MCF 10A (cell line): ENCODE data around the gene TAOK2. TPM values are rescaled to one million over a fixed set of nuclear protein-coding genes. Genes with fewer than 3 reads are reported as not detected.

Experiments used
- BruUV-seq: library from RNA; stranded (reverse); fragments of 400-500 nt; replicated peaks from 2 replicates; lab custom pipeline; 2021; lab: Mats Ljungman, UMichigan
- CTCF ChIA-PET: fragments of 300-600 bp; sonication (Branson Sonifier 250); formaldehyde crosslinking; extraction: SDS; loops from one replicate; lab custom pipeline; 2021; ENCODE audit warnings: antibody characterized with exemption, inconsistent platforms; lab: Yijun Ruan, JAX
- POLR2A ChIA-PET: fragments of 300-600, 350-650 bp; sonication (Branson Sonifier 250); formaldehyde crosslinking; extraction: SDS; loops from one replicate; lab custom pipeline; 2020; ENCODE audit warnings: antibody characterized with exemption, inconsistent platforms; lab: Yijun Ruan, JAX
- DNase-seq: peaks from one replicate; pipeline ENCODE4 v3.0.0-alpha.2; 2018; ENCODE audit not compliant: unreplicated experiment
- H3K27ac Mint-ChIP-seq: one replicate; pipeline ENCODE4 v1.8.0; 2022; ENCODE audit warnings: mild to moderate bottlenecking, low read depth, mixed read lengths; ENCODE audit not compliant: unreplicated experiment
- H3K27me3 Mint-ChIP-seq: one replicate; pipeline ENCODE4 v1.8.0; 2022; ENCODE audit warnings: mixed read lengths; ENCODE audit not compliant: insufficient read depth, unreplicated experiment
- H3K36me3 Mint-ChIP-seq: one replicate; pipeline ENCODE4 v1.8.0; 2022; ENCODE audit warnings: mild to moderate bottlenecking, moderate library complexity, mixed read lengths; ENCODE audit not compliant: insufficient read depth, unreplicated experiment
- H3K4me1 Mint-ChIP-seq: one replicate; pipeline ENCODE4 v1.8.0; 2022; ENCODE audit warnings: mixed read lengths; ENCODE audit not compliant: insufficient read depth, unreplicated experiment
- H3K4me3 Mint-ChIP-seq: one replicate; pipeline ENCODE4 v1.8.0; 2022; ENCODE audit warnings: mild to moderate bottlenecking, moderate library complexity, mixed read lengths; ENCODE audit not compliant: unreplicated experiment
- H3K9me3 Mint-ChIP-seq: one replicate; pipeline ENCODE4 v1.8.0; 2022; ENCODE audit warnings: mixed read lengths; ENCODE audit not compliant: unreplicated experiment
- CTCF ChIP-seq: fragments of 200-600 bp; IDR thresholded peaks from one replicate; pipeline ENCODE4 v1.8.0; 2022; ENCODE audit warnings: antibody characterized with exemption, mild to moderate bottlenecking; ENCODE audit not compliant: unreplicated experiment
- intact Hi-C: fragments of 100-400 bp; cut with micrococcal nuclease; formaldehyde crosslinking; loops from 2 replicates; pipeline ENCODE4 v1.14.1; 2022
- total RNA-seq: library from RNA; stranded (reverse); gene quantifications from 2 replicates; pipeline ENCODE4 v1.2.3, GENCODE V29; 2022

The TAOK2 gene
- total RNA-seq, 1 experiment from 2014 or later, result 29.3 TPM

GRCh38 chr16:29963021-29963743, 10.5 kb upstream of the TAOK2 start:
- Mint-ChIP-seq H3K9me3 (no peaks in the 10 kb centered on the region), H3K27ac (peak overlapping the region; percentile 77), H3K36me3 (peaks cover 22% of the 10 kb centered on the region), H3K4me3 (peak overlapping the region; percentile 89), H3K27me3 (no peaks in the 10 kb centered on the region), H3K4me1 (peaks cover 16% of the 10 kb centered on the region)
- BruUV-seq, result no TSS peak
- intact Hi-C loops, result no loop called here
- POLR2A ChIA-PET, result interaction anchor here (0.6 to 3.8 kb wide), 13 partner anchors 11 to 174 kb away, joined by 3 to 75 read pairs (median 4); partner anchors contain the start of genes ASPHD1, CDIPT, HIRIP3 and KCTD13
- no peak for DNase-seq
- TF ChIP-seq CTCF, result no peak
- CTCF ChIA-PET, result interaction anchor here (1.3 to 3.2 kb wide), 3 partner anchors 19 to 155 kb away, joined by 4 to 25 read pairs (median 7); partner anchors contain the start of gene KCTD13

- Mint-ChIP-seq H3K36me3 (peaks cover 42% of the 10 kb centered on the region), H3K27ac (no peak overlapping the region), H3K27me3 (no peaks in the 10 kb centered on the region), H3K9me3 (no peaks in the 10 kb centered on the region), H3K4me1 (peaks cover 3% of the 10 kb centered on the region), H3K4me3 (no peak overlapping the region)
- no peak for TF ChIP-seq CTCF
- CTCF ChIA-PET, result interaction anchor here (0.7 kb wide), 1 partner anchor 54 kb away, joined by 3 read pairs; no protein-coding TSS in a partner anchor
- intact Hi-C loops, result no loop called here
- POLR2A ChIA-PET, result interaction anchor here (1.4 kb wide), 1 partner anchor 41 kb away, joined by 5 read pairs; no protein-coding TSS in a partner anchor
- no peak for DNase-seq
- BruUV-seq, result no TSS peak
These were observed 5.5 kb upstream of the TAOK2 start for GRCh38 chr16:29968205-29968604.

GRCh38 chr16:29971304-29971703, 2.4 kb upstream of the TAOK2 start:
- ChIA-PET CTCF (interaction anchor here (0.6 to 1.2 kb wide), 4 partner anchors 10 to 182 kb away, joined by 3 to 7 read pairs (median 4); partner anchors contain the start of gene TMEM219), POLR2A (interaction anchor here (0.7 to 5.8 kb wide), 2 partner anchors 9 to 45 kb away, joined by 3 to 75 read pairs; partner anchors contain the start of genes KCTD13 and TMEM219)
- intact Hi-C loops, result no loop called here
- Mint-ChIP-seq H3K27me3 (no peaks in the 10 kb centered on the region), H3K27ac (no peak overlapping the region), H3K9me3 (no peaks in the 10 kb centered on the region), H3K4me1 (peaks cover 17% of the 10 kb centered on the region), H3K4me3 (no peak overlapping the region), H3K36me3 (peaks cover 46% of the 10 kb centered on the region)
- no TSS peak for BruUV-seq
- no peak for DNase-seq
- no peak for TF ChIP-seq CTCF

- peak overlapping the region; percentile 98 for H3K27ac Mint-ChIP-seq
- no peak overlapping the region for H3K4me3 Mint-ChIP-seq
- H3K36me3 Mint-ChIP-seq, result peaks cover 41% of the 10 kb centered on the region
- no peaks in the 10 kb centered on the region for H3K9me3 Mint-ChIP-seq
- H3K27me3 Mint-ChIP-seq, result no peaks in the 10 kb centered on the region
- no TSS peak for BruUV-seq
- DNase-seq, result no peak
- peaks cover 27% of the 10 kb centered on the region for H3K4me1 Mint-ChIP-seq
- intact Hi-C loops, result no loop called here
- TF ChIP-seq CTCF, result no peak
- CTCF ChIA-PET, result interaction anchor here (0.6 to 1.2 kb wide), 9 partner anchors 21 to 1657 kb away, joined by 3 to 6 read pairs (median 3); partner anchors contain the start of genes PAGR1, TBX6 and TLCD3B
- POLR2A ChIA-PET, result interaction anchor here (1.0 to 5.8 kb wide), 11 partner anchors 11 to 157 kb away, joined by 3 to 75 read pairs (median 6); partner anchors contain the start of genes ASPHD1, CDIPT, HIRIP3 and INO80E
These were observed 1.2 kb upstream of the TAOK2 start for GRCh38 chr16:29972500-29972899.
